Neural crest cell (in vitro differentiated cells): Measurements from ENCODE around the gene SMAD9. TPM values are rescaled to one million over a fixed set of nuclear protein-coding genes. Genes with fewer than 3 reads are reported as not detected.

Experiments
- DNase-seq: peaks from one replicate; pipeline ENCODE4 v3.0.0; 2021; ENCODE audit warnings: low read depth, mixed read lengths, low spot score
- H3K27ac Mint-ChIP-seq: one replicate; pipeline ENCODE4 v1.8.0; 2021; ENCODE audit warnings: mild to moderate bottlenecking, mixed read lengths; ENCODE audit not compliant: unreplicated experiment
- H3K27me3 Mint-ChIP-seq: 2 replicates; pipeline ENCODE4 v1.8.0; 2021; ENCODE audit warnings: low read depth, mild to moderate bottlenecking, mixed read lengths
- H3K36me3 Mint-ChIP-seq: 2 replicates; pipeline ENCODE4 v1.8.0; 2021; ENCODE audit warnings: low read depth, mild to moderate bottlenecking, mixed read lengths
- H3K4me1 Mint-ChIP-seq: 2 replicates; pipeline ENCODE4 v1.8.0; 2021; ENCODE audit warnings: mixed read lengths
- H3K4me3 Mint-ChIP-seq: one replicate; pipeline ENCODE4 v1.8.0; 2021; ENCODE audit warnings: mild to moderate bottlenecking, mixed read lengths
- H3K9me3 Mint-ChIP-seq: 2 replicates; pipeline ENCODE4 v1.8.0; 2021; ENCODE audit warnings: mixed read lengths
- total RNA-seq: library from RNA; stranded (reverse); gene quantifications from 2 replicates; pipeline ENCODE4 v1.2.1, GENCODE V29; 2021
- TF ChIP-seq, protein P1 (sequence below): fragments of 200-600 bp; sonication (generic); conservative IDR thresholded peaks from 2 replicates; pipeline ENCODE4 v1.5.0; 2021; ENCODE audit warnings: antibody characterized with exemption, mild to moderate bottlenecking

SMAD9 gene
- total RNA-seq, 1 donor from 2014 or later, result 2.2 TPM

DNA sequence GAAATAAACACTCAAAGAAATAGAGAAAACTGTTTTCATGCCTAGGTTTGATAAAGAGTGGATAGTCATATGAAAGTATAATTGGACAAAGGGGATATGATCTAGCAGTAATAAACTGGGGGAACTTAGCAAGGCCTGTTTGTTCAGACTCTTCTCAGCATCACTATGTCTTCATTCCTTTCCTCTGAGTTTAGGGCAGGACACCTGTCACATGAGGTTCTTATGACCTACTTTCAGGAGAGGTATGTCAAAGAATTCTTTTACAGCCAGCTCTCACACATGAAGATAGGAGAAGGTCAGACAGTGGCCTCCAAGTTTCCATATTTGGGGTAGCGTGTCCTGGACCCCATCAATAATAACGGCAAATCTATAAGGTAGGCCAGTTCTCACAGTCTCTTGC lies 112.4 kb downstream of the SMAD9 start:
- H3K9me3 Mint-ChIP-seq, result no peaks in the 10 kb centered on the region
- H3K27ac Mint-ChIP-seq, result no peak overlapping the region
- H3K4me3 Mint-ChIP-seq, result no peak overlapping the region
- DNase-seq, result no peak
- H3K27me3 Mint-ChIP-seq, result peaks cover 8% of the 10 kb centered on the region
- H3K4me1 Mint-ChIP-seq, result no peaks in the 10 kb centered on the region
- TF ChIP-seq, protein P1, sequence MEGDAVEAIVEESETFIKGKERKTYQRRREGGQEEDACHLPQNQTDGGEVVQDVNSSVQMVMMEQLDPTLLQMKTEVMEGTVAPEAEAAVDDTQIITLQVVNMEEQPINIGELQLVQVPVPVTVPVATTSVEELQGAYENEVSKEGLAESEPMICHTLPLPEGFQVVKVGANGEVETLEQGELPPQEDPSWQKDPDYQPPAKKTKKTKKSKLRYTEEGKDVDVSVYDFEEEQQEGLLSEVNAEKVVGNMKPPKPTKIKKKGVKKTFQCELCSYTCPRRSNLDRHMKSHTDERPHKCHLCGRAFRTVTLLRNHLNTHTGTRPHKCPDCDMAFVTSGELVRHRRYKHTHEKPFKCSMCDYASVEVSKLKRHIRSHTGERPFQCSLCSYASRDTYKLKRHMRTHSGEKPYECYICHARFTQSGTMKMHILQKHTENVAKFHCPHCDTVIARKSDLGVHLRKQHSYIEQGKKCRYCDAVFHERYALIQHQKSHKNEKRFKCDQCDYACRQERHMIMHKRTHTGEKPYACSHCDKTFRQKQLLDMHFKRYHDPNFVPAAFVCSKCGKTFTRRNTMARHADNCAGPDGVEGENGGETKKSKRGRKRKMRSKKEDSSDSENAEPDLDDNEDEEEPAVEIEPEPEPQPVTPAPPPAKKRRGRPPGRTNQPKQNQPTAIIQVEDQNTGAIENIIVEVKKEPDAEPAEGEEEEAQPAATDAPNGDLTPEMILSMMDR, result no peak
- H3K36me3 Mint-ChIP-seq, result no peaks in the 10 kb centered on the region

DNA sequence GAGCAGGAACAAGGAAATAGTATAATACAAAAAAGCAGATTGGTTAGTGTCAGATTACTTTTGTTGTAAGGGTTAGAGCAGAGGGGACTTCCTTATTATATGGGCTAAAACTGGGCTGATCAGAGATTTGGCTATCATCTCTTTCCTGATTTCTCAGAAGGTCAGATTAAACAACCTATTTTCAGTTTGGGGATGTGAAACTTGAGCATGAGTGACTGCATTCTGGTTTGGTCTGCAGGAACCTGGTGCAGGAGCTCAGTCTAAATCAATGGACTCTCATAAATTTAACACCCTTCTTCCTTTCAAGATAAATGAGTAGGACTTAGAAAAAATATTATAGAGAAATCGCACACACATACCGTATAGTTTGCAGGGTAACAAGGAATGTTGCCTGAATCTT lies 113.9 kb downstream of the SMAD9 start:
- TF ChIP-seq, protein P1, result no peak
- DNase-seq, result no peak
- Mint-ChIP-seq H3K4me1 (peaks cover 6% of the 10 kb centered on the region), H3K27ac (no peak overlapping the region), H3K36me3 (no peaks in the 10 kb centered on the region), H3K4me3 (no peak overlapping the region), H3K9me3 (no peaks in the 10 kb centered on the region), H3K27me3 (peaks cover 8% of the 10 kb centered on the region)

DNA sequence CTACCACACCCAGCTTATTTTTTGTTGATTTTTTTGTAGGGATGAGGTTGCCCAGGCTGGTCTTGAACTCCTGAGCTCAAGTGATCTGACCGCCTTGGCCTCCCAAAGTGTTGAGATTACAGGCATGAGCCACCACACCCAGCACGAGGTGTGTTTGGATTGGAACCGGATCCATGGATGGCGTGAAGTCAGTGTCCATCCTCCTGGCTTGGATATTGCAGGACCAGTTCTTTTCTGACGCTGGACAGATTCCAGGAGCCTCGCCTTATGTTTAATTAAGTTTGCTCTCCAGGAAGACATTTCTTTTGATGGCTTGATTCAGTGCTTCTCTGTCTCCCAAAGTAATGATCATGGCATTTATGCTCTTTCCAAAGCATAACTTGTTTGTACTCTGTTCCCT lies 115.5 kb downstream of the SMAD9 start:
- peaks cover 8% of the 10 kb centered on the region for H3K27me3 Mint-ChIP-seq
- peaks cover 6% of the 10 kb centered on the region for H3K4me1 Mint-ChIP-seq
- TF ChIP-seq, protein P1, result no peak
- H3K27ac Mint-ChIP-seq, result no peak overlapping the region
- H3K9me3 Mint-ChIP-seq, result no peaks in the 10 kb centered on the region
- no peak overlapping the region for H3K4me3 Mint-ChIP-seq
- no peak for DNase-seq
- no peaks in the 10 kb centered on the region for H3K36me3 Mint-ChIP-seq

DNA sequence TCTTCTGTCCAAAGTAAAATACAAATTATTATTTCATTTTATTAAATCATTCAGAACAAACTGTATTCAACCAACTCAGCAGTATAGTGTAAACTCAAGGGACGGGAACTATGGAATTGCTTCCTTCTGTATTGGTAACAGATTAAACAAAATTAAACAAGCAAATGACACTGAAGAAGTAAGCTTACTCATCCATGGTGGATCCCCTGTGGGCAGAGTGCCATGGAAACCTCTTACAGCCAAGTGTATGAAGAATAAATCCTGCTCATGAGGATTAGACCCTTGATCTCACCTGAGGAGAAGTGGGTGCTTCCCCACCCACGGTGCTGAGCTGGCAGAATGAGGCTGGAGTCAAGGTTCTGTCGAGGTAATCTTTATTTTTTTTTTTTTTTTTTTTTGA lies 119.0 kb downstream of the SMAD9 start:
- Mint-ChIP-seq H3K4me1 (peaks cover 6% of the 10 kb centered on the region), H3K9me3 (no peaks in the 10 kb centered on the region), H3K27me3 (no peaks in the 10 kb centered on the region), H3K36me3 (no peaks in the 10 kb centered on the region), H3K27ac (no peak overlapping the region), H3K4me3 (no peak overlapping the region)
- DNase-seq, result no peak
- TF ChIP-seq, protein P1, result no peak

DNA sequence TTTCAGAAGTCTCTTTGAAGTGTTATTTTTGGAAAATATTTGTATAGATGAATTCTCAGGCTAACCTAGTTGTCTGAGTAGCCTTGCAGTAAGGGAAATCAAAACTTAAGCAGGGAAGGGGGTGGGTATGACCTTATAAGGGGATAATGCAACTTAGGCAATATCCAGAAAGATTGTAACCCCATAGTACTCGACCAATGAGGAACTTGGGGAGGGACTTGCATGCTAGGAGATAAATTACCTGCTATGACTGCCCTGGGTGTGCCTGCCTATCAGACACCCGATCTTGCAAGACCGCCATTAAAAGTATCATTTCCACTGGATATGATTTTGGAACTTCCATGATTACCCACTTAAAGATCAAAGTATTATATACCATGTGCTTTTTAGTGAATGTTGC lies 124.0 kb downstream of the SMAD9 start:
- Mint-ChIP-seq H3K27me3 (no peaks in the 10 kb centered on the region), H3K4me1 (no peaks in the 10 kb centered on the region), H3K9me3 (no peaks in the 10 kb centered on the region), H3K4me3 (no peak overlapping the region), H3K27ac (no peak overlapping the region), H3K36me3 (no peaks in the 10 kb centered on the region)
- no peak for DNase-seq
- TF ChIP-seq, protein P1, result no peak

DNA sequence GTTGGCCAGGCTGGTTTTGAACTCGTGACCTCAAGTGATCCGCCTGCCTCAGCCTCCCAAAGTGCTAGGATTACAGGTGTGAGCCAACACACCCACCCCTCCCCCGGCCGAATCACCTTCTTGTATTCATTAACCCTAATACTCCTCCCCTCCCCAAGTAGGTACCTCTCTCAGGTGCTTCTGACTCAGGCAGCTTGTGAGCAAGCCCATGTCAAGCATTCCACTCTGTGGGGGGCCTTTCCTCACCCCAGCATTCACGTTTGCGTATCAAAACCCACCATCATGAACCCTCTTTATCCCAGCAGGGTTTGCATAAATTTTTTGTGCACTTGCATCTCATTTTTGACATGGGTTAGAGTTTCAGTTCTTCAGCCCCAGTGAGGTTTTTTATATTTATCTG lies 124.6 kb downstream of the SMAD9 start:
- H3K9me3 Mint-ChIP-seq, result no peaks in the 10 kb centered on the region
- no peak overlapping the region for H3K4me3 Mint-ChIP-seq
- DNase-seq, result no peak
- H3K4me1 Mint-ChIP-seq, result no peaks in the 10 kb centered on the region
- TF ChIP-seq, protein P1, result no peak
- no peaks in the 10 kb centered on the region for H3K27me3 Mint-ChIP-seq
- H3K27ac Mint-ChIP-seq, result no peak overlapping the region
- H3K36me3 Mint-ChIP-seq, result no peaks in the 10 kb centered on the region
